Endothelial cell of umbilical vein (primary cell): Measurements from ENCODE around the gene CLIC6. TPM values are rescaled to one million over a fixed set of nuclear protein-coding genes. Genes with fewer than 3 reads are reported as not detected.

Experiments
- BruUV-seq: library from RNA; stranded (reverse); fragments of 400-500 nt; replicated peaks from 2 replicates; lab custom pipeline; 2021; lab: Mats Ljungman, UMichigan
- CTCF ChIA-PET: fragments of 300-600, 350-600 bp; sonication (Branson Sonifier 250); formaldehyde crosslinking; loops from one replicate; lab custom pipeline; 2021; ENCODE audit warnings: antibody characterized with exemption, inconsistent platforms; lab: Charles Lee
- POLR2A ChIA-PET: fragments of 300-600, 350-600 bp; sonication (Branson Sonifier 250); formaldehyde crosslinking; loops from one replicate; lab custom pipeline; 2021; ENCODE audit warnings: antibody characterized with exemption, inconsistent platforms; lab: Charles Lee
- DNase-seq: peaks from one replicate; pipeline ENCODE4 v3.0.0-alpha.2; 2011; ENCODE audit warnings: low read depth, low spot score
- FAIRE-seq: peaks from 2 replicates; lab custom pipeline; 2011; peaks lifted over from hg19 to GRCh38; lab: Jason Lieb, UNC
- H2AFZ ChIP-seq: 2 replicates; pipeline ENCODE4 v1.6.0; 2012; ENCODE audit warnings: low read depth, low read length, control low read depth, inconsistent platforms
- H3K27ac ChIP-seq: 2 replicates; pipeline ENCODE4 v1.5.1; 2011; ENCODE audit warnings: low read depth, mild to moderate bottlenecking, control low read depth, low read length, moderate library complexity; ENCODE audit not compliant: insufficient read depth
- H3K27me3 ChIP-seq, 2 experiments: 2 replicates each; pipeline versions ENCODE4 v1.6.0 to v1.6.1; 2011; ENCODE audit warnings: low read length in 2 of 2, mixed read lengths in 1 of 2; ENCODE audit not compliant: control insufficient read depth in 2 of 2, insufficient read depth in 2 of 2
- H3K36me3 ChIP-seq, 2 experiments: 2 replicates in 1 of 2; 3 replicates in 1 of 2; pipeline ENCODE4 v1.5.1; 2011; ENCODE audit warnings: low read length in 2 of 2, mild to moderate bottlenecking in 1 of 2, moderate library complexity in 1 of 2; ENCODE audit not compliant: control insufficient read depth in 2 of 2, insufficient read depth in 2 of 2; ENCODE audit errors: extremely low read depth in 1 of 2
- H3K4me1 ChIP-seq: 3 replicates; pipeline ENCODE4 v1.5.1; 2011; ENCODE audit warnings: mild to moderate bottlenecking, low read length; ENCODE audit not compliant: control insufficient read depth, insufficient read depth; ENCODE audit errors: extremely low read depth
- H3K4me2 ChIP-seq: 2 replicates; pipeline ENCODE4 v1.6.1; 2011; ENCODE audit warnings: low read length, control low read depth, mixed read lengths; ENCODE audit not compliant: insufficient read depth
- H3K4me3 ChIP-seq, 3 experiments: fragments of 200-600 bp in 1 of 3; sonication (generic), shearing (Covaris generic) in 1 of 3; replicated peaks in 1 of 3; 2 replicates each; pipeline ENCODE4 v1.5.1; 2011 to 2016; ENCODE audit warnings: control low read depth in 3 of 3, low read length in 3 of 3, mild to moderate bottlenecking in 2 of 3, inconsistent platforms in 1 of 3, low read depth in 1 of 3, moderate library complexity in 1 of 3; ENCODE audit not compliant: insufficient read depth in 1 of 3
- H3K79me2 ChIP-seq: 2 replicates; pipeline ENCODE4 v1.6.0; 2012; ENCODE audit warnings: low read length, inconsistent platforms; ENCODE audit not compliant: control insufficient read depth, insufficient read depth
- H3K9ac ChIP-seq: replicated peaks from 2 replicates; pipeline ENCODE3; 2011; ENCODE audit warnings: low read length, control low read depth; ENCODE audit not compliant: insufficient read depth; ENCODE audit errors: extremely low read depth
- H3K9me1 ChIP-seq: replicated peaks from 3 replicates; pipeline ENCODE4 v1.6.0; 2011; ENCODE audit warnings: mild to moderate bottlenecking, low read length; ENCODE audit not compliant: control insufficient read depth, insufficient read depth; ENCODE audit errors: extremely low read depth
- H3K9me3 ChIP-seq: replicated peaks from 2 replicates; pipeline ENCODE4 v1.5.1; 2012; ENCODE audit warnings: low read length, inconsistent platforms; ENCODE audit not compliant: control insufficient read depth, insufficient read depth
- H4K20me1 ChIP-seq: replicated peaks from 2 replicates; pipeline ENCODE3; 2011; ENCODE audit warnings: mild to moderate bottlenecking, low read length; ENCODE audit not compliant: control insufficient read depth, insufficient read depth; ENCODE audit errors: extremely low read depth
- CTCF ChIP-seq, 2 donors: IDR thresholded peaks; 1 replicate in 1 of 2; 2 replicates in 1 of 2; pipeline ENCODE4 v1.5.1; 2011; ENCODE audit warnings: low read length in 2 of 2, mild to moderate bottlenecking in 2 of 2, moderate library complexity in 2 of 2, control low read depth in 1 of 2, inconsistent platforms in 1 of 2, low read depth in 1 of 2; ENCODE audit not compliant: insufficient read depth in 1 of 2; ENCODE audit errors: extremely low read depth in 1 of 2
- EZH2 ChIP-seq: IDR thresholded peaks from 2 replicates; pipeline ENCODE4 v1.6.1; 2012; ENCODE audit warnings: borderline replicate concordance, low read depth, mild to moderate bottlenecking, moderate library complexity, low read length, inconsistent platforms; ENCODE audit not compliant: severe bottlenecking
- FOS ChIP-seq: IDR thresholded peaks from 2 replicates; pipeline ENCODE4 v1.6.1; 2011; ENCODE audit warnings: mild to moderate bottlenecking, low read length, moderate library complexity, borderline replicate concordance; ENCODE audit not compliant: insufficient read depth
- GATA2 ChIP-seq: IDR thresholded peaks from 2 replicates; pipeline ENCODE4 v1.7.0; 2011; ENCODE audit warnings: low read depth, mild to moderate bottlenecking, moderate library complexity, mixed read lengths, low read length; ENCODE audit not compliant: insufficient read length, insufficient read depth
- JUN ChIP-seq: IDR thresholded peaks from 2 replicates; pipeline ENCODE4 v1.6.1; 2011; ENCODE audit warnings: borderline replicate concordance, low read depth; ENCODE audit not compliant: insufficient read length, insufficient read depth
- MYC ChIP-seq: IDR thresholded peaks from one replicate; pipeline ENCODE4 v1.6.1; 2011; ENCODE audit warnings: mild to moderate bottlenecking, low read depth, low read length
- POLR2A ChIP-seq: IDR thresholded peaks from 2 replicates; pipeline ENCODE4 v1.6.1; 2012; ENCODE audit warnings: low read depth, mild to moderate bottlenecking, control low read depth, low read length
- dilution Hi-C: fragments of 300-500 bp; cut with MboI; formaldehyde crosslinking; loops from one replicate; pipeline ENCODE4 v1.15.0; 2019; ENCODE audit warnings: low sequenced_read_pairs; ENCODE audit not compliant: extremely low pct_ligation_motif_present
- intact Hi-C: fragments of 100-400 bp; cut with micrococcal nuclease; formaldehyde crosslinking; loops from one replicate; pipeline ENCODE4 v1.10.0; 2022
- polyA plus RNA-seq, 4 experiments: library from polyadenylated mRNA; depleted of rRNA in 3 of 4; stranded (reverse) in 3 of 4; unstranded in 1 of 4; fragments of >200 nt; gene quantifications; 2 replicates each; pipeline versions ENCODE4 v1.2.1 to v1.2.3, GENCODE V29; 2011 to 2012; ENCODE audit warnings: missing spikeins in 1 of 4
- total RNA-seq: library from RNA; stranded (reverse); gene quantifications from 2 replicates; pipeline ENCODE4 v1.2.3, GENCODE V29; 2021

CLIC6 gene
- total and polyA plus RNA-seq, 2 donors (not counting 3 experiments of a cell fraction or from before 2014, with no cell fraction given): not detected

- Histone ChIP-seq H3K36me3 (no peaks in the 10 kb centered on the region), H3K9ac (no peak overlapping the region)
- POLR2A ChIA-PET: no interaction called here
Observed at GRCh38 chr21:34687065-34687464, 18.3 kb downstream of the CLIC6 start.

More at GRCh38 chr21:34687065-34687464, 18.3 kb downstream of the CLIC6 start:
- CTCF ChIA-PET: interaction anchor here (0.8 to 2.1 kb wide), 6 partner anchors 9 to 1153 kb away, joined by 3 to 5 read pairs (median 3); no protein-coding TSS in a partner anchor
- FAIRE-seq (no peak), DNase-seq (no peak)
- no peak overlapping the region for H3K4me3 ChIP-seq
- intact Hi-C loops: no loop called here
- H3K4me2 ChIP-seq: no peak overlapping the region
- no peaks in the 10 kb centered on the region for H3K4me1 ChIP-seq
- no peaks in the 10 kb centered on the region for H4K20me1 ChIP-seq
- dilution Hi-C loops: no loop called here
- no peak for TF ChIP-seq EZH2
- TF ChIP-seq GATA2: no peak
- TF ChIP-seq JUN: no peak
- TF ChIP-seq POLR2A: no peak
- no peak for TF ChIP-seq CTCF (IDR thresholded peaks at IDR 0.05; ENCODE audit: extremely low read depth in 1 of 2, insufficient read depth in 1 of 2, low read depth in 1 of 2, low read length in 2 of 2)
- no peak for TF ChIP-seq FOS
- no peak for TF ChIP-seq MYC
- H2AFZ ChIP-seq: no peak overlapping the region
- peaks cover 14 to 26% of the 10 kb centered on the region in 2 experiments for H3K27me3 ChIP-seq
- H3K79me2 ChIP-seq: no peaks in the 10 kb centered on the region
- H3K27ac ChIP-seq: no peak overlapping the region
- H3K9me3 ChIP-seq: no peaks in the 10 kb centered on the region
- no TSS peak for BruUV-seq
- H3K9me1 ChIP-seq: no peaks in the 10 kb centered on the region
